ENCODE measurements around the gene CNN1. TPM values are rescaled to one million over a fixed set of nuclear protein-coding genes. Genes with fewer than 3 reads are reported as not detected.
A peak's percentile ranks its signal among the peaks of the same experiment; 100 is the strongest.

Gene CNN1
- total and polyA plus RNA-seq, 9 of the 15 experiments (the other 6 are each of a cell fraction or from before 2014, with no cell fraction given) = 0.23 to 10.6 (median 5.2) TPM

GRCh38 chr19:11581740-11582139 is 43.1 kb downstream of the CNN1 start (continued):
- TF ChIP-seq ZNF766 (CRISPR knock-in tag; conservative IDR thresholded peaks at IDR 0.05) = peak; percentile 56; the same call in 1 of the 2 replicates
- no peak for TF ChIP-seq YY1 (IDR thresholded peaks at IDR 0.05; ENCODE audit: borderline replicate concordance in 1 of 3, control insufficient read depth in 1 of 3, extremely low read depth in 1 of 3, insufficient read depth in 3 of 3, insufficient read length in 1 of 3, insufficient replicate concordance in 2 of 3, low read depth in 1 of 3, low read length in 2 of 3)
- no peak for TF ChIP-seq EP400 (IDR thresholded peaks at IDR 0.05)
- TF ChIP-seq CC2D1A (IDR thresholded peaks at IDR 0.05) = 0 out of 2 replicates have a peak, but pooled peaks have one; percentile 41
- peak; percentile 86 for TF ChIP-seq EGR1 (conservative IDR thresholded peaks at IDR 0.05)
- peak; percentile 27 for TF ChIP-seq MEIS2 (IDR thresholded peaks at IDR 0.05; ENCODE audit: partially characterized antibody)
- TF ChIP-seq RERE (CRISPR knock-in tag; IDR thresholded peaks at IDR 0.05; ENCODE audit: borderline replicate concordance) = no peak
- no peak for TF ChIP-seq SIRT6 (IDR thresholded peaks at IDR 0.05; ENCODE audit: low read depth, low read length)
- TF ChIP-seq ARID1B (IDR thresholded peaks at IDR 0.05) = peak; percentile 56
- 0 out of 4 replicates have a peak, but pooled peaks of 1 of the 2 experiments have one; percentile 23 for TF ChIP-seq MNT (conservative IDR thresholded peaks at IDR 0.05)
- TF ChIP-seq FOXP1 (CRISPR knock-in tag; IDR thresholded peaks at IDR 0.05) = no peak
- no peak for TF ChIP-seq PBX2 (CRISPR knock-in tag; IDR thresholded peaks at IDR 0.05; ENCODE audit: low read depth)
- peak; percentile 48 for TF ChIP-seq PBX2 (tag; conservative IDR thresholded peaks at IDR 0.05; ENCODE audit: low read depth)
- no peak for TF ChIP-seq NR0B1 (IDR thresholded peaks at IDR 0.05; ENCODE audit: partially characterized antibody)
- TF ChIP-seq MTA2 (IDR thresholded peaks at IDR 0.05; ENCODE audit: low read depth) = 0 out of 2 replicates have a peak, but pooled peaks have one; percentile 15
- no peak for TF ChIP-seq ZNF696 (CRISPR knock-in tag; conservative IDR thresholded peaks at IDR 0.05)
- no peak for TF ChIP-seq NCOA6 (IDR thresholded peaks at IDR 0.05)
- TF ChIP-seq BCOR (IDR thresholded peaks at IDR 0.05) = no peak
